H1 (cell line): ENCODE results near the gene TSHB.
A peak's percentile ranks its signal among the peaks of the same experiment; 100 is the strongest.

Experiments used
- CTCF ChIP-seq, 3 experiments: IDR thresholded peaks; 1 replicate in 2 of 3; 2 replicates in 1 of 3; pipeline versions ENCODE4 v1.5.1 to v1.6.1; 2011; ENCODE audit warnings: low read length in 3 of 3, mild to moderate bottlenecking in 3 of 3, inconsistent platforms in 2 of 3, low read depth in 1 of 3, moderate library complexity in 1 of 3; ENCODE audit not compliant: insufficient read depth in 1 of 3; ENCODE audit errors: control extremely low read depth in 1 of 3
- EP300 ChIP-seq, 2 experiments: IDR thresholded peaks; 1 replicate in 1 of 2; 2 replicates in 1 of 2; pipeline ENCODE4 v1.6.1; 2011 to 2012; ENCODE audit warnings: low read depth in 2 of 2, low read length in 2 of 2, mild to moderate bottlenecking in 2 of 2, borderline replicate concordance in 1 of 2, inconsistent platforms in 1 of 2, moderate library complexity in 1 of 2
- NRF1 ChIP-seq: IDR thresholded peaks from 2 replicates; pipeline ENCODE4 v1.6.1; 2011; ENCODE audit warnings: mild to moderate bottlenecking, low read depth, low read length, improper control_type of control experiment
- RAD21 ChIP-seq, 2 experiments: IDR thresholded peaks in 1 of 2; conservative IDR thresholded peaks in 1 of 2; 2 replicates each; pipeline ENCODE4 v1.6.1; 2011; ENCODE audit warnings: low read depth in 2 of 2, low read length in 2 of 2, improper control_type of control experiment in 1 of 2, inconsistent platforms in 1 of 2, mild to moderate bottlenecking in 1 of 2, moderate library complexity in 1 of 2
- RXRA ChIP-seq: IDR thresholded peaks from 2 replicates; pipeline ENCODE4 v1.6.1; 2011; ENCODE audit warnings: low read depth, mild to moderate bottlenecking, low read length, moderate library complexity; ENCODE audit not compliant: insufficient read depth
- SUZ12 ChIP-seq: fragments of 200-600 bp; sonication (generic); IDR thresholded peaks from 2 replicates; pipeline ENCODE4 v1.6.1; 2012; ENCODE audit warnings: mild to moderate bottlenecking, inconsistent platforms, low read length, moderate library complexity, mixed read lengths

GRCh38 chr1:115052454-115053083, 22.9 kb downstream of the TSHB start:
- peak; percentile 68 to 75 for TF ChIP-seq RAD21 (IDR thresholded peaks at IDR 0.05 in 1 of 2, conservative IDR thresholded peaks at IDR 0.05 in 1 of 2; ENCODE audit: low read depth in 2 of 2, low read length in 2 of 2)
- peak in 2 of 3 experiments; percentile 77 to 83; a peak in 3 of 4 replicates for TF ChIP-seq CTCF (IDR thresholded peaks at IDR 0.05; ENCODE audit: control extremely low read depth in 1 of 3, insufficient read depth in 1 of 3, low read depth in 1 of 3, low read length in 3 of 3)
- no peak for TF ChIP-seq EP300 (IDR thresholded peaks at IDR 0.05; ENCODE audit: borderline replicate concordance in 1 of 2, low read depth in 2 of 2, low read length in 2 of 2)
- no peak for TF ChIP-seq NRF1
- TF ChIP-seq RXRA, result no peak
- no peak for TF ChIP-seq SUZ12
